ENCODE measurements around the gene CGNL1.

Gene CGNL1

DNA sequence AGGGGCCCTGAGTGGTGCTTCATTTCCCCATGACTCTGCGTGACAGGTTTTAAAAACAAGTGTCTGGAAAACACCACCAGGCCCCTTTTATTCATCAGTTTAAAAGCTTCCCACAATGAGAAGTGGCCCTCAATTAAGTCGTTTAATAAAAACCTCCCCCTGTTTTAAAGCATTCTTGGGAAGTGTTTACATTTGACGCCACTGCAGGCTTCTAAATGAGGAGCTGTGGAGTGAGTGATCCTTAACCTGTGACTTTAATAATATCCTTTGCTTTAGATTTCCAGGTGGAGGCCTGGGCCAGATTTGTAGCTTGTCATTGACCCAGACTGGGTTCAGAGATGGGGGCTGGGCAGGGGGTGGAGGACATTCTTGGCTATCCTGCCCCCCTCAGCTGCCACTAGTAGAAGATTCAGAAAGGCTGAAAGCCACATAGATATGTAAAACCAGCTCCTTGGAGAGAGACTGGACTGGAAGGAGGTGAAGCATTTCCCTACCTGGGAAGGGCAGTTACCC lies 11.3 kb downstream of the CGNL1 start:
- DNase-seq (ENCODE audit: low read depth), result no peak

DNA sequence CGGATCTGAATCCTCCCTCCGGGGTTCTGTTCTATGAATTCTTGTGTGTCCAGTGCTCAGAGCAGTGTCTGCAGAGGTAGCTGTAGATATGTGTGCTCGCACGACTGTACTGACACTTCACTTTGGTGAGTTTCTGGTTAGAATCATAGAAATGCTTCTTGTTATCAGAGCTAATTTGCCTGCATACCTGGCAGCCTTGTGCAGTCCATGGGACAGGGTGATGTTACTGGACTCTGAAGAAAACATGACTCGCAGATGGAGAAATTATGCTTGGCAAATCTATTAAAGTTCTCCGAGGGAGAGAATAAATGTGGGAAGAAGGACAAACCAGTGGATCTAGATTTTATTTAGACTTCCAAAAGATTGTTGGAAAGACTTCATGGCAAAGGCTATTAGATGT lies 12.2 kb downstream of the CGNL1 start:
- no peak for DNase-seq (ENCODE audit: low read depth)

DNA sequence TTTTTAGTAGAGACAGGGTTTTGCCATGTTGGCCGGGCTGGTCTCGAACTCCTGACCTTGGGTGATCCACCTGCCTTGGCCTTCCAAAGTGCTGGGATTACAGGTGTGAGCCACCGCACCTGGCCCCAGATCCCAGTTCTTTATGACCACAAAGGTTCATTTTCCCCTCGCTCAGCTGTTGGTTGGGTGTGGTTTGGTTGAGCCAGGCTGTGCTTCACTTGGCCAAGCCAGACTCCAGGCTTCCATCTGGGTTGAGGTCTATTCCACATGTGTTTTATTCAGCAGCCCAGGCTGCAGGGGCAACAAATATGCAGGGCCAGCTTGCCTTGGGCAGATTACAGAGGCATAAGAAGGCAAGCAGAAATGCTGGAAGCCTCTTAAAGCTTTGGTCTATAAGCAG lies 13.7 kb downstream of the CGNL1 start:
- no peak for DNase-seq (ENCODE audit: low read depth)

DNA sequence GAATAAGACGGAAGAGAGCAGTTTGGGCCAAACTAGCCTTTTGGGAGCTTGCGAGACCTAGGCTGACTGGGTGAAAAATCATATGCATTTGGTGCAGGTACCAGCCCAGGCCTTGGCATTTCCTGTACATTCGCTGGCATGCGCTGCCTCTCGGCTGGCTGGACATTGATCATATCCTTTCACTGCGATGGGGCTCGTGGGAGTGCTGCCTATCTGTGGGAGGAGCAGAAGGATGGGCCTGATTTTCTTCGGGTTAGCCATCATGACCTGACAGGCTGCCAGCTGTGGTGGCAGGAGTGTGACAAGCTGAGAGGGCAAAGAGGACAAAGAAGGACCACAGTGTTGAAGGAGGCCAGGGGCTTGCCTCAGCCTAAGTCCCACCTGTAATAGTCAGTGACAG lies 14.3 kb downstream of the CGNL1 start:
- DNase-seq (ENCODE audit: low read depth), result no peak

DNA sequence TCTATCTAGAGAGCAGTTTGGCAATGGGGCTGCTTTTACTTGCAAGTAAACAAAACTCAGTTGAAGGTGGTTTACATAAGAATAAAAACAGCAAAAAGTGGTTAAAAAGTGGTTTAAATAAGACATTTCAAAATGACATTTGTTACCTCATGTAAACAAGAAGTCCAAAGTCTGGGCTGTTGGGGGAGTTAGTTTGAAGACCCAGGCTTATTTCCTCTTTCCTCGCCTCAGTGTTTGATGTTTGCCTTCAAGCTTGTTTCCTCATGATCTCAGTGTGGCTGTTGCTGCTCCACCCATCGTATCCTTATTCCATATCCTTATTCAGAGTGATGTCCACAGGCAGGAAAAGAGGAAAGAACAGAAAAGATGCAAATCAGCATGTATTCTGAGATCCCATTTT lies 15.2 kb downstream of the CGNL1 start:
- DNase-seq (ENCODE audit: low read depth), result no peak

DNA sequence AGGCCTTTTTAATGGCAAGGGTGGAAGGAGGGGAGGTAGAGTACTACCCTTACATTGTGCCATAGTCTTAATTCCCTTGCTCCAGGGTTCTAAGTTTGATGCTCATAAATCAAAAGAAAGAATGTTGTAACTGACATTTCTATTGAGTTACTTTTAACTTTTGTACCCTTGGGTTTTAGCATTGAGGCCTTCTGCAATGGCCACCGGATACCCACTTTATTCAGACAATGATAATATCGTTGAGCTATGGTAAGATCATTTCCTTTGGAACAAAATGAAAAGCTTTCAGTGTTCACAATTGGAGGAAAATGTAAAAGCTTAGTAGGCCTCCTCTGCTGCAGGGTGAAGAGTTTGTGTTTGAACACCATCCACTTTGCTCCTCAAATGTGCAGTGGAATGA lies 16.8 kb downstream of the CGNL1 start:
- DNase-seq (ENCODE audit: low read depth), result no peak

DNA sequence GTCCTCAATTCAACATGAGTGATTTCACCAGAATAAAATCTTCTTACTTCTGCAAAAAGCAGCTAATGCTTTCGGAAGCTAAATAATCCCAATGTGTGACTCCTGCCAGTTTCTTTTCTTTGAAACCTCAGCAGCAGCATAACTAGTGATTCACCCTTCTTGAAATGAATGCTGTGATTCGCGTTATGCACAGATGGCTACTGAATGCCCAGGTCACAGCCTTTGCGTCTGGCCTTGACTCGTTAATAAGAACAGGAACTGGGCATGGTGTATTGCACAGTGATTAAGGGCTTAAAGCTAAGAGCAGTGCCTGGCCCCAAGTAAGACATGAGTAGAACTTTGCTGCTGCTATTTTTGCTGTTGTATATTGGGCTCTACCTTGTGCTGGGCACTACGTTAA lies 19.0 kb downstream of the CGNL1 start:
- DNase-seq (ENCODE audit: low read depth), result no peak

DNA sequence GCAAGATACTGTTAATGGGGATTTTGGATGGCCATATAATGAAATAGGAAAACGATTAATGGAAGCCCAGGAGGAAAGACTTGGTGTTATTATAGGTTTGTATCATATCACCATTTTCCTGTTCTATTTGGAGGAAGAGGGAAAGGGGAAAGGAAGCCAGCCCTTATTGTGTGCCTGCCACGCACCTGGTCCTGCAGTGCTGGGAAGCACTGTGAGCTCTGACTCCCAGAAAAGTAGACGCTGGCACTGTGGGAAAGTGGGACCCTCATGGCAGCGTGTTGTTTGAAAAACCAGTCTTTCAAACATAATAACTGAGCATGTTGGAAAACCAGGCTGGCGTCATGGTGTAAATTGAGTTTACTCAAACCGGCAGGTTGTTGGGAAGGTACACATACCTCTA lies 22.0 kb downstream of the CGNL1 start:
- no peak for DNase-seq (ENCODE audit: low read depth)

DNA sequence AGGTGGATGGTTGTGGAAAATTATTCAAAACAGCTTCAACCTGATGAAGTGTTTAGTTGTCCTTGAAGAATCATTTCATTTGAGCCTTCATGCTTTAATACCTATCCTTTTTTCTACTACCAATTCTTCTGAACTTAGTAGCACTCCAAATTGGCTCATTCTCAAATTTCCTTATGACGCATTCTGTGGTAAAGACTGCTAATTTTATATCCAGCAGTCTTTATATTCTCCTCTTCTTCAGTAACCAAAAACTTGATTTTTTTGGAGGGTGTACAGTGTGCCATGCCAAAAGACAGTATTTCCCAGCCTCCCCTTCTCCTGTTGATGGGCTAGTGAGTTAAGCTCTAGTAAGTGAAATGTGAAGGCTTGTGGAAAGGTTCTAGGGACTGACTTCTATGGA lies 25.2 kb downstream of the CGNL1 start:
- no peak for DNase-seq (ENCODE audit: low read depth)

DNA sequence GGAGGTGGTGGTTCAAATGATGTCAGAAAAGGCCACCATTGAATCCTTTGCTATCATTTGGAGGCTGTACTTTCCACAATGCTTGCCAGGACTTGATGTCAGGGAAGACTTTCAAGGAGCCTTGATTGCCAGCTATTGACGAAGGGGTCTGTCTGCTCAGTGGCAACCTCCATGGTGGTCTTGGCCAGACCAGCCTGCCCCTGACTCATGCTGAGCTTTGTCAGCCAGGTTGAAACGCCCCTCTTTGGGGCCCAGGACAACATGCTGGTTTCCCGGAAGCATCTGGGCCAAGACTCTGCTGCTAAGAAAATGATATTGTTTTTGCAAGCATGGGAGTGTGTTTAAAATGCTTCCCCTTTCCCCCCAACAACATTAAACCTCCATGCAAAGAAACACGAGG lies 26.7 kb downstream of the CGNL1 start:
- DNase-seq (ENCODE audit: low read depth), result no peak

DNA sequence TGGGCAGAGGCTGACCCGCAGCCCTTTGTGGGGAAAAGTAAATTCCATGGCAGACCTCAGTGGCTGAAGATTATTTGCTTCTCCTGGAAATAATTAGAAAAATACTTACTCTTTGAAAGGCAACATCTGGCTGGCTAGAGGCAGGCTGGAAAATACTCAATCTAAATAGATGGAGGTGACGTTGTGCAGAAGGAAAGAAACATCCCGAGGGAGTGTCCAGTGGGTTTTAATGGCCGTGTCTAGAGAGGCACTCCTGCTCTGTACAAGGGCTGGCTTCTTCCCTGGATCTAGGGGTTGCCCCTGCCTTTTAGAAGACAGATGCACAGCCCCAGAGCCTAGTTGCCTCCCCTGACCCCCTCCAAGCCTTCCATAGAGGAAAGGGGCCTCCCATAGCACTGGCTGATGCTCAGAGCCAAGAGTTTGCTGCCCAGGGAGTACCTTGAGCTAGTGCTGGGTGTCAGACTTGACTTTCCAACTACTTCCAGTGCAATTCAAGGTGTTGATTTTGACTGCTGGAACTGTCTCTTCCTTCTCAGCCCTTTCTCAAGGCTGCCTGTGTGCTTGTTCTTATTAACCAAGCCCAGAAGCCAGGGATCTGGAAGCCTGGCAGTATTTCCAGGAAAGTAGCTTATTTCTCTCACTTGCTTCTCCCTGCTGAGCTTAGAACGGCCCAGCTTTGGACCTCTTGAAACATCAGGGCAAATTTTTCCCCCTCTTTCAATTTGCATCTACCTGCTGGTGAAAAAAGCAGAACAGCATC lies 27.4 kb downstream of the CGNL1 start:
- DNase-seq (ENCODE audit: low read depth), result no peak

DNA sequence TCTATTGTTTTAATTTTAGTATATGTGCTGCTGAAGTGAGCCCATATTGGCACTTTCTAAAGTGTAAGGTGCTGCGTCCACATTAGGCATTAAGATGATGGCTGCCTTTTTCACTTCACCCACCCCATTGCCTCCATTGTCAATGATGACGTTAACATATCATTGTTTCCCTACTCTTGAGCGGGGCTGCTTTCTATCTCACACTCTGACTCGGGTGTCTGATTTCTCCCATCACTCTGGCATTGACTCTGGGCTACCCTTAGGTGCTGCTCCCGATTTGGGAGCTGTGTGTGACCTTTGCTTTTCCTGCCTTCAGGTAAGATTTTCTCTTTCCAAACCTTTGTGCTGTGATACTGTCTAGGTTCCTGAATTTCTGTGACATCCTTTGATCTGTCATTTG lies 28.8 kb downstream of the CGNL1 start:
- DNase-seq (ENCODE audit: low read depth), result no peak

DNA sequence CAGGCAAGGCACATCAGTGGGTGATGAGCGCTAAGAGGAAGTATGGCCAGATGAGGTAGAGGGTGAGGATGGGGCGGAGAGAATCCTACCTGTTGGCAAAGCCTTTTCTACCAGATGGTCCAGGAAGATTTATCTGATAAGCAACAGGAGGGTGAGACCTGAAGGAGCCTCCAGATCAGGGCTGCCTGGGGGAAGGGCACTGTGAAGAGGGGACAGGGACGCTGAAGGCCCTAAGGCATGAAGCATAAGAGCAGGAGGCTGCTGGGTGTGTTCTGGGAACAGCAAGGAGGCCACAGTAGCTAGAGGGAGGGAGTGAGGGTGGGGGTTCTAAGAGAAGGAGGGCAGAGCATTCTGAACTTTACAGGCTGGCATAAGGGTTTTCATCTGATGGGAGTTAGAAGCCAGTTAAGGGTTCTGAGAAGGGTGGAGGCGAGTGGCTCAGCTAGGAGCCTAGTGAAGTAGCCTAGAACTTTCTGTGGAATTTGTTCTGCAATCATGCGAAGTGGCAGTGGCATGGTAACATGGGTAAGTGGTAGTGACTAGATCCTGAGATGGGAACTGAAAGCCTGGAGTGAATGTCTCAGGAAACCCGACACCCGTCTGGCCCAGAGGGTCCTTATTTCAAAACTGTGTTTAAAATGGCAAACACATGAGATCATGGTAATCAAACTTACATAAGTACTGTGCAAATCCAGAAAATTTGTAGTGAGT lies 29.9 kb downstream of the CGNL1 start:
- DNase-seq (ENCODE audit: low read depth), result no peak

DNA sequence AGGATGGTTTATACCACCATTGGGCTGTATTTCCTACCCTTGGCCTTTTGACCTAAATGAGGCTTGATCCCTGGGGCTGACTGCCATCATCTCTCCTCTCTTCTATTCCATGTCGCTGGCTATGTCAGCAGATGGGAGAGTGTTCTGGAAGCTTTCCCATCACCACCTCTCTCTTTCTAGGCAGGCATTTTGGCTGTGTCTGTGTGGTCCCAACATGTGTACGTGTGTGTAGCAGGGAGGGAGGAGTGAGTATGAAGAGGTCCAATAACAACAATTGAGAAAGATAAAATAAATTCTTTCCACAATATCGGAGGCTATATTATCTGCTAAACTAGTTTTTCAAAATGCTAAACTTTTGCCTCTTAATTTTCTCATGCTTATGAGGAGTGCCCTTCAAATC lies 34.1 kb downstream of the CGNL1 start:
- no peak for DNase-seq (ENCODE audit: low read depth)

DNA sequence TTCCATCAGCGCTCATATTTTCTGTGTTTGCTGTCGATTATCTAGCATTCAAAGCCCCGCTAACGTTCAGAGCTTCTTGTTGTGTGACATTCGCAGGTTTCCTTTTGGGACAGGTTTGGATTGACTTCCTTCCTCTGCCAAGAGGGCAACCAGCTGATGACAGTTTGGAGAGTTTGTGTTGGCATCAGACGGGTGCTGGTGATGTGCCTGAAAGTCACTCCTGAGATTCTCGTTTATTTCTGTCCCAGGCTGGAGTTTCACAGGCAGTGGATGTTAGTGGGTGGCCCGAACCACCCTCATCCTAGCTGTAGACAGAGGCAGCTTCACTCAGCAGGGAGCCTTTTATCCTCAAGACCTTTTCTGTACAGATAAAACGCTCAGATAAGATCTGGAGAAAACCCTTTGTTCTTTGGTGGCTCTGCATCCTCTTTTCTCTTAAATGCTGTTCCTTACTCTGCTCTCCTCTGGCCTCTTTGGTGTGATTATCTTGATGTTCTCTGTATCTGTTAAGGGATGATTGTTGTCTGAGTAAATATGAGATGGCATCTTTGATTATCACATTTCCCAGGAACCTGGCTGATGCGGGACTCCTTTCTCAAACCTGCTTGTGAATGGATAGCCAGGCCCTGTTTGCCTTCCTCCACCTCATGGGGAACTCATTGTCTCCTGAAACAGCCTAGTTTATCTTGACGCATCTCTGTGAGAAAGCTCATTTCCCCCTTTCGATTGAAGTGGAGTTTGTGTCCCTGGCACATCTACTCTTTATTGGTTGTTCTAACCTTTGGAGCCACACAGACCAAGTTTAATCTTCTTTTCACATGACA lies 35.9 kb downstream of the CGNL1 start:
- no peak for DNase-seq (ENCODE audit: low read depth)

DNA sequence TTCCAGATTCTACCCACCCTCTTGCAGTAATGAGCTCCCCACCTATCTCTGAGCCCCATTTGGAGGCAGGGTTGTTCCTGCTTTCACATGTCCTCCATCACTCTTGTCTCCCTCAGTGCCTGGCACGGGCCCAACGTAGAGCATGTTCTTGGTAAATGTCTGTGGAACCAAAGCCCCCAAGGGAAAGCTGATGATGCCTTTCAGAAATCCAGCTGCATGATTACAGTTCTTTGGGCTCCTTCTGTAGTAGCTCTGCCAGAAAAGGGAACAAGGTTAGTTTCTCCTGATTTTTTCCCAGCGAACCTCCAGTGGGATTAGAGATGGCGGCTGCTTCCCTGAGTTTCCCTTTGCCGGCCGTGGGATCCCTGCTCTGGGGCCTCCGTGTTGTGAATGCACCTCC lies 39.3 kb downstream of the CGNL1 start:
- DNase-seq (ENCODE audit: low read depth), result no peak

DNA sequence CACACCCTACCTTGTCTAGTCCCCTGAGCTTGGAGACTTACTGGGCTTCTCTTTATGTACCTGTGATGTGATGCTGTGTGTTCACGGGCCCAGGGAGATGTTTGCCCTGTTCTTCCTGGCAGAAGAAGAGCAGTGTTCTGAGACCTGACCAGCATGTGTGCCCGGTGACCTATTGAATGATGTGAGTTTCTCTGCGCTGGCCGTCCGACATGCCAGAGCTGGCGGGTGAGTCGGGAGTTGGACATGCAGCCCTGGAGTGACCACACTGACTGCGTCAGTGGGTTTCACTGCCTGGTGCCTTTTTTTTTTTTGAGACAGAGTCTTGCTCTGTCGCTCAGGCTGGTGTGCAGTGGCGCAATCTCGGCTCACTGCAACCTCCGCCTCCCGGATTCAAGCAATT lies 42.3 kb downstream of the CGNL1 start:
- no peak for DNase-seq (ENCODE audit: low read depth)

DNA sequence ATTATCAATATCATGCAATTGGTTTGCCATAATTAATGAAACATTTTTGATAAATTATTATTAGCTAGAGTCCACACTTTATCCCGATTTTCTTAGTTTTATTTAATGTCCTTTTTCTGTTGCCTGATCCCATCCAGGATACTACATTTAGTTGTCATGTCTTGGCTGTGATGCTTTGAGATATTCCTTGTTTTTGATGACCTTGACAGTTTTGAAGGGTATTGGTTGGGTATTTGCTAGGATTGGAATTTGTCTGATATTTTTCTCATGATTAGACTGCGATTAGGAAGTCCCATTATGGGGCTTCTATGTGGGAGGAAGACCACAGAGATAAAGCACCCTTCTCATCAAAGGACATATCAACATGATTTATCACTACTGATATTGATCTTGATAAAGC lies 43.0 kb downstream of the CGNL1 start:
- no peak for DNase-seq (ENCODE audit: low read depth)

DNA sequence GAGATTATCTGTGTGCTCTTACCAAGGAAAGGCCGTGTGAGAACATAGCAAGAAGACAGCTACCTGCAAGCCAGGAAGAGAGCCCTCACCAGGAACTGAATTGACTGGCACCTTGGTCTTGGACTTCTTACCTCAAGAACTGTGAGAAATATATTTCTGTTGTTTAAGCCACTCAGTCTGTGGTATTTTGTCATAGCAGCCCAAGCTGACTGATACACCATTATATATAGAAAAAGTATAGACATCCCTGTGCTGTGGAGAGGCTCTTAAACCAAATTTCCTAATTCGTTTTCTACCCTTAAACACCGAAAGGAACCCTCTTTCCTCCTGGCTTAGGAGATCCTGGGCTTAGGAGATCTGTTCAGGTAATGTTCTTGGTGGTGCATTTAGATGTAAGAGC lies 44.8 kb downstream of the CGNL1 start:
- DNase-seq (ENCODE audit: low read depth), result no peak

DNA sequence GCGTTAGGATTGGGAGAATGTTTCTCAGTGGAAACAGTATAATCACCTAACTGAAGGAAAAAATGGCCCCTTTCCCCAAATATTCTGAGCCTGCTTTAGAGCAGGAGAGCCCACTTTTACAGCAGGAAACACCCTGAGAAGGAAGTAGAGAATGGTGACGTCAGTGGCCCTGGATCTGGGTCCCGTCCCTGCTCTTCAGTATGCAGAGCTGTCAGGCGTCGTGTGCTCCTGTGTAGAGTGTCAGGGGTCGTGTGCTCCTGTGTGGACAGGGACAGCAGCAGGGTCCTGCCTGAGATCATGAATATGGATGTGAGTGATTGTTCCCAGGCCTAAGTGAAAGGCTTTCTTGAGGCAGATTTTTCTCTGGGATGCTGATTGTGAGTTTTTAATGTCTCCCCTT lies 45.2 kb downstream of the CGNL1 start:
- DNase-seq (ENCODE audit: low read depth), result no peak

DNA sequence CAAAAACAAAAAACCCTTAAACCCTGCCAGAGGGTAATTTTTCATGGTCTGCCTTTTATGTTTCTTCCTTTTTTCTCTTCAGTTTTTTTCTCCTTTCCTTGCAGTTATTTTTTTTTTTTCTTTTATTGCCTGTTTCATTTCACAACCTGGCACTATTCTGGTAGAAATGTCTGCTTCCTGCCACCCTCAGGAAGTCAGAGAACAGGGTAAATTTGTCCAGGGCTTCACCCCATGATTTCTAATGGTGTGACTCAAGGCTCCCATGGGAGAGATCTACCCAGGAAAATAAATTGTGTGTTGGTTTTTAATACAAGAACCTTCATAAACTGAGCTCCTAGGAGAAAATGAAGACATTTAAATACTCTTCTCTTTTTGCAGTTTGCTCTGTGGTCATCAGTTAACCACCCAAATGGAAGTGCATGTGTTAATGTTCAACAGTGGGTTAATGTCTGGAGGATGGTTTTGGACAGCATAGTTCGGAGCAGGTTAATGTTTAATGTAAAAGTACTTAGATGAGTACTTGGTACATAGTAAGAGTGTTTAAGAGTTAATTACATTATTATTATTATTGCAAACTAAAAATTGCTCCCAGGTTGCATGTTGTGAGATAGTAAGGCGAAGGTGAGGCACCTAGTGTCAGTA lies 45.9 kb downstream of the CGNL1 start:
- DNase-seq (ENCODE audit: low read depth), result no peak

DNA sequence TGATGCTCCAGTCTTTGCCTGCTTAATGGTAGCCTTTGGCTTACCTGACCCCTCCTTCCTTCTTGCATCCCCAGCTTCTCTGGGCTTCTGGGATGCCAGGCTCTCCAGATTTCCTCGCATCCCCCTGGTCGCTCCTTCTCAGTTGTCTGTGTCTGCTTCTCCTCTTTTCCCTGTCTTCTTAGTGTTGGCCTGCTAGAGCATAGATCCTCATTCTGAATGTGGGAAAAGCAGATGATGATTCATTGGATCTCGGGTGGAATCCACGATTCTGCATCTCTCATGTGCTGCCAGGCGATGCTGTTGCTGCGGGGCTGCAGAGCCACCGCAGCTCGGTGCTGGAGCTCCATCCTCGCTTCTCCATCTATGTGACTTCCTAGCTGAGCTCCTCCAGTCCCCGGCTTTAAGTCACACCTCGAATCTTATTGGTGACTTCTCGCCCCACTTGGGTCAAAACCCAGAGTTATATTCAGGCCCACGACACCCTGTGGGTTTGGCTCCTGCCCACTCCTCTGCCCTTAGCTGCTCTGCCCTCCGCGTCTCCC lies 47.4 kb downstream of the CGNL1 start:
- DNase-seq (ENCODE audit: low read depth), result no peak
